Activated CD4-positive, CD25-positive, alpha-beta regulatory T cell treated with anti-CD3 and anti-CD28 coated beads, Interleukin-2, amount 50 U/mL, for 16 hours (primary cell): ENCODE results near the gene NAA25.
A peak's percentile ranks its signal among the peaks of the same experiment; 100 is the strongest.

Experiments used
- DNase-seq: peaks from one replicate; pipeline ENCODE4 v3.0.0-alpha.2; 2020; ENCODE audit warnings: low read depth, low spot score

The NAA25 gene

DNA sequence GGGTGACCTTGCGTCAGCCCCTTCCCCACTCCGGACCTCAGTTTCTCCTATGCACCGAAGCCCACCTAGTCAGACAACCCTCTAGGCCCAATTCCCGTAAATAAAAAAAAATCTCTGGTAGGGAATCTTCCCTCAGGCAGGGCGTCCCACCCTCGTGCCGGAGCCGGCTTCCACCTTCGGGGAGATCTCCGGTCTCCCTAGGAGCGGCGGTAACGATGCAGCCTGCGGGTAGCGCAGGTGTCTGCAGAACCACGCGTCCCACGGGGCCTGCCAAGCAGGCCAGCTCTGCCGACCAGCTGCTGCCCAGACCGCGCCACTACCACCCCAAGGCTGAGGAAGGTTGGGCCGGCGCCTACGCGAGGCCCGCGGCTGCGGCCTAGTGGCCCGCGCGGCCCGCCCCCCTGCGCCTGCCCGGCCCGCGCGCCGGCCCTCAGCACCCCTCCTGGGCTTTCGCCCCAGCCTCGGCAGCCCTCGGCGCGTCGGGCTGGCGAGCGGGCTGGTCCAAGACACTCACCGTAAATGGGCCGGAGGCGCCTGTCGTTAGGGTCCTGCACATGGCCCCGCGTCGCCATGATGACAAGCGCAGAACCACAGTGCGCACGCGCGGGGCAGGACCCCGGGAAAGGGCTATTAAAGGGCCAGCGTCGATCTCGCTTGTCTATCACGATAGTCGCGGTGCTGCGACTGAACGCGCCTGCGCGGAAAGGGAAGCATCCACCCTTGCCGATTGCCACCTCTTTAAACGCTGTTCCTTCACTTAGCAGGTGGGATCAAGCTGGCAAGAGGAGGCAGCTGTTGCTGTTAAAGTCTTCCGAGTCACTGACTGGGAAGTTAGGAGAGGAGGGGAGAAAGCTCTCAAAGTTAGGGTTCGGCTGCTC, at the start of gene NAA25:
NAA25 (minus strand) TSS at position 582 of the 878 bp plus-strand sequence; CDS start at position 572, 10 bp downstream.
- DNase-seq: peak; percentile 77

GRCh38 chr12:112153893-112154219, 45.3 kb upstream of the NAA25 start:
- no peak for DNase-seq

DNA sequence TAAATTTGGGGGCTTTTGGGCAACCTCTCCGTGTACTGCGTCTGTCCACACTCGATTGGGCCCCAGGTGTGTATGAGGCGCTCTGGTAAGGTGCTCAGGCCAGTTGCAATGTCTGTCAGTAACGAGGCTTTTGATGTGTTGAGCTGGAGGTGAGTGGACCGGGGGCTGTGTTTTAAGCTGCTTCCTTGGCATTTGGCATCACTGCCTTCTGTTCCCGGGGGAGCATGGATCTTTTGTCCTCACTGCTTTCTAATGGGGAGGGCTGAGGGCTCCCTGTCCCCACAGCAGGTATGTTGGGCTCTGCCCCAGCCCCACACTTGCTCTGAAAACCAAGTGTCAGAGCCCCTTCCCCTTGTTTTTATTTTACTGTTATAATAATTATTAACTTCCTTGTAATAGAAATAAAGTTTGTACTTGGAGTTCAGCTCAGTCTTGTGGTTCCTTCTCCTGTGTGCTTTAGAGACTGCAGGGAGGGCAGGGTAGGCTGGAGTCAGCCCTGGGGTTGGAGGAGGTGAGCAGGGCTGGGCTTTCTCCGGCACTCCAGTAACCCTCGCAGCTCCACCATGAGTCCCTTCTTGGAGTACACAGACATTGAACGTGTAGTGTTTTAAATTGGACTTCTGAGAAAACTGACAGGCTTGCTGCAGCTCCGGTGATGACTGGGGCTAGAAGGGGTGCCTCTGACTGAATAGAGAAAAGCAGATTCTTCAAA, 44.8 kb upstream of the NAA25 start:
- DNase-seq: no peak

- no peak for DNase-seq
These were observed 43.4 kb upstream of the NAA25 start for GRCh38 chr12:112151766-112152541.

GRCh38 chr12:112149596-112149995, 41.0 kb upstream of the NAA25 start:
- no peak for DNase-seq

DNA sequence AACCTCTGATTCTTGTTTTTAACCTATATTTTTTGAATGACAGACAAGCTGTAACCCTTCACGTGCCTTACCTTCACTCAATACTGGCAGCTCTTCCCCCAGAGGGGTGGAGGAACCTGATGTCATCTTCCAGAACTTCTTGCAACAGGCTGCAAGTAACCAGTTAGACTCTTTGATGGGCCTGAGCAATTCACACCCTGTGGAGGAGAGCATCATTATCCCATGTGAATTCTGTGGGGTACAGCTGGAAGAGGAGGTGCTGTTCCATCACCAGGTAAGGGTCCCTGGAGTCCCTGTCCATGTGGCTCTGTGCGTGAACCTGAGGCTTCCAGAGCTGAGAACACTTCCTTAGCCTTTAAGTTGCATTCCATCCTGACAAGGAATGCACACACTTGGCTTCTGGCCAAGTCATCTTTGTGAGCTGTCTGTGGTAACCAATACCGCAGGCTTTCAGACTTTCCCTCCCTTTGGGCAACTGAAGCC, 39.5 kb upstream of the NAA25 start:
- no peak for DNase-seq

DNA sequence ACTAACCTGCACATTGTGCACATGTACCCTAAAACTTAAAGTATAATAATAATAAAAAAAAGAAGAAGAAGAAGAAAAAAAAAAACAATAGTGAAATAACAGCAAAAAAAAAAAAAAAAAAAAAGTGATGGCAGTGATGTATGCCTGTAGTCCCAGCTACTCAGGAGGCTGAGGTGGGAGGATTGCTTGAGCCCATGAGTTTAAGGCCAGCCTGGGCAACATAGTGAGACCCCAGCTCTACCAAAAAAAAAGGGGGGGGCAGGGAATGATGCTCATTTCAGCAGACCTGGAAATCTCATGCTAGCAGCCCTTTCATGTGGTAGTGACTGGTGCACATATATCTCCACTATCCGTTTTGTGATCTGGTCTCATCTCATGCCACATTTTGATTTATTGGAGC, 37.5 kb upstream of the NAA25 start:
- no peak for DNase-seq

- DNase-seq: no peak
These were observed 32.1 kb upstream of the NAA25 start for GRCh38 chr12:112140728-112141127.

- DNase-seq: no peak
These were observed 26.1 kb upstream of the NAA25 start for GRCh38 chr12:112134731-112135130.

DNA sequence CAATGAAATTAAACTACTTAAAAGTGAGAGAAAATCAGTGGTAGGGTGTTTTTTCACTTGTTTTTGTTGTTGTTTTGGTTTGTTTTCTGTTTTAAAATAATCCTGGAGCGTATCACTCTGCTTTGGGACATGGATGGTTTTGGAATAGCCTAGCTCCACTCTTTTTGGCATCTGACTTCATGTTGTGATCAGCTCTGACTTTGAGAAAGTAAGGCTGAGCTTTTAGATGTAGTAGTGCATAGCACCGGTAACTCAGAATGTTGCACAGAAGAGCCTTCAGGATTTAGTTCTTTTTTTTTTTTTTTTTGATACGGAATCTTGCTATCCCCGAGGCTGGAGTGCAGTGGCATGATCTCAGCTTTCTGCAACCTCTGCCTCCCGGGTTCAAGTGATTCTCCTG, 24.8 kb upstream of the NAA25 start:
- no peak for DNase-seq

DNA sequence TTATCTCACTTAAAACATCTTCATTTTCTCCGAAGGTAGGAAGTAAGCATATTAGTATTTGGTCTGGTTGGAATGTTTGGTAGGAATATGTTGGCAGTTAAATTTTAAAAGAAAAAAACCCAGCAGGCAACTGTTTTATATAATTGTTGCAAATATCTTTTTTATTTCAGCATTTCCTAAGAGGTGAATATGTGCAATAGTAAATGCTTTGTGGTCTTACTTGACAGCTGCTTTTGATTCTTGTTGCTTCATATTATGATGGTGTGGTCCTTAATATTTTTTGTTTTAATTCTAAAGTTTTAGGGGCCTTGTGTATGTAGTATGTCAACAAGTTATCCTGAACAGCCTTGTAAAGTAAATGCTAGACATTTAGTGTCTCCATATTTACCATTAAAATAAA, 23.1 kb upstream of the NAA25 start:
- no peak for DNase-seq

DNA sequence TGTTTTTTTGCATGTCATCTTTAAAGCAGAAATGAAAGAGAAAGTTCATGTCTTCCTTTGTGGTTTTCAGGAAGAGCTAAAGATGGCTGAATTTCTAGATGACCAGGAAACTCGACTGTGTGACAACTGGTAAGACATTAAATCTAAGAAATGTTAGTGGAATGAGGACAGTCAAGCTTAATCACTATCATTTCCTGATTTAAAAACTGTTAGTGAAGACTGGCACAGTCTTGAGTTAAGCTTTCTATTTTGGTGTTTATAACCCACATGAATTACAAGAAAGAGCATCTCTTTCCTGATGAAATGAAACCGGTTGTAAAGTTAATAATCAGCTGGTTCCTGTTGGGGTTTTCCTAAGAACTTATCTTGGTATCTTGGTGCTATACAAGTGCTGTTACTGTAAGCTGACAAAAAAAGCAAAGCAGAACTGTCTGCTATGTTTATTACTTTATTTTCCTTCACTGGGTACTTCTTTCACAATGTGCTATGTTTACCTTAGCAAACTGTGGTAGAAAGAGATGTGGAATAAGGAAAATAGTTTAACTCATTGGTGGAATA, 21.9 kb upstream of the NAA25 start:
- DNase-seq: no peak

- DNase-seq: no peak
These were observed 18.3 kb upstream of the NAA25 start for GRCh38 chr12:112126911-112127310.

DNA sequence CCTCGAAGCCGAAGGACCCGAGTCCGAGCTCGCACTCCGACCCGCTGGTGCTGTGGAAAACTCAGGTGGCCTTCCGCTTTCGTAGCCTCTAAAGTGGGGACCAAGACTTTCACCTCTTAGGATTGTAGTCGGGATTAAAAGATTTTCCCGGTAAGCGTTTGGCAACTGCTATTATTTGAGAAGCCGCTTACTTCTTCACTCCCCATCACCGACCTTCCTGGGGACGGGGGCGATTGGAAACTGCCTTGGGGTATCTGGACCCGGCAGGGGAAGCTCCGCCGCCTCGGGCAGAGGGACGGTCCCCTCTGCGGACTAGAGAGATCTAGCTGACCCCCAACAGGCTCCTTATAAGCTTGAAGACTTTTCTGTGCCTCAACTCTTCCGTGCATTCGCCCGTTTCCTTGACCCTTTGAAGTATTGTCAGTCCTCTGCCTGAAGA, 17.4 kb upstream of the NAA25 start:
- DNase-seq: no peak

- DNase-seq: peak; percentile 96
These were observed 16.8 kb upstream of the NAA25 start, which contains the start of gene TRAFD1 for GRCh38 chr12:112125250-112125999. Gene TRAFD1, plus strand, starts transcription at chr12:112125560. Its CDS starts 4,963 bp downstream, at chr12:112130523.

- DNase-seq: no peak
These were observed 16.3 kb upstream of the NAA25 start for GRCh38 chr12:112124918-112125249.

GRCh38 chr12:112122823-112123690, 14.5 kb upstream of the NAA25 start:
- no peak for DNase-seq

- no peak for DNase-seq
These were observed 13.4 kb upstream of the NAA25 start for GRCh38 chr12:112121780-112122565.

DNA sequence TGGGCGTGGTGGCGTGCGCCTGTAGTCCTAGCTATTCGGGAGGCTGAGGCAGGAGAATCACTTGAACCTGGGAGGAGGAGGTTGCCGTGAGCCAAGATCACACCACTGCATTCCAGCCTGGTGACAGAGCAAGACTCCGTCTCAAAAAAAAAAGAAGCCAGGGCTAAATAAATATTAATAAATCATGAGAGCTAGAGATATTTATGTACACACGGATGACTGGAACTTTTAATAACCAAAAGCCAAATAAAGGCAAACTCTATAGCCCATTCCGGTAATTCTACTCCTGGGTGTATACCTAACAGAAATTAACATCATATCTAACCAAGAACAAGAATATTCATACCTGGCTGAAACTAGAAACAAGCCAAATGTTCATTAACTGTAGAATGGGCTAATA, 9.1 kb upstream of the NAA25 start:
- DNase-seq: no peak
